HCT116 (cell line): ENCODE results near the gene RBL1. TPM values are rescaled to one million over a fixed set of nuclear protein-coding genes. Genes with fewer than 3 reads are reported as not detected.

ENCODE experiments used
- ATAC-seq: fragments of 200-7000 bp; cut with Tn5 transposase; 2 replicates; pipeline ENCODE4 v1.9.1; 2020; ENCODE audit warnings: mild to moderate bottlenecking, moderate library complexity
- BruUV-seq: library from RNA; stranded (reverse); fragments of 400-500 nt; replicated peaks from 2 replicates; lab custom pipeline; 2021; lab: Mats Ljungman, UMichigan
- CTCF ChIA-PET: fragments of 300-600 bp; sonication (Branson Sonifier 250); formaldehyde crosslinking; loops from one replicate; lab custom pipeline; 2021; ENCODE audit warnings: antibody characterized with exemption; lab: Charles Lee
- POLR2A ChIA-PET: fragments of 300-600, 350-600 bp; sonication (Branson Sonifier 250); formaldehyde crosslinking; loops from one replicate; lab custom pipeline; 2021; ENCODE audit warnings: antibody characterized with exemption; lab: Charles Lee
- RAD21 ChIA-PET, 2 experiments: fragments of 300-600 bp; sonication (Branson Sonifier 250); formaldehyde crosslinking; loops; one replicate each; lab custom pipeline; 2023; ENCODE audit warnings: low total read pairs in 2 of 2; ENCODE audit not compliant: uncharacterized antibody in 2 of 2, unreplicated experiment in 2 of 2, low non-redundant PET in 1 of 2; lab: Charles Lee
- DNase-seq: peaks from one replicate; pipeline ENCODE4 v3.0.0-alpha.2; 2010; ENCODE audit warnings: low read depth, low spot score
- H2AFZ ChIP-seq: fragments of 200-600 bp; shearing (Covaris generic), sonication (generic); 2 replicates; pipeline ENCODE4 v1.6.1; 2017; ENCODE audit warnings: low read depth, mixed run types, mixed read lengths, antibody characterized with exemption, low read length; ENCODE audit not compliant: poor library complexity, severe bottlenecking
- H3K27ac ChIP-seq: 2 replicates; pipeline ENCODE4 v1.5.1; 2012; ENCODE audit warnings: low read depth, low read length
- H3K27me3 ChIP-seq: fragments of 200-600 bp; sonication (generic); 2 replicates; pipeline ENCODE4 v1.6.1; 2016; ENCODE audit warnings: mixed run types, low read length, mixed read lengths; ENCODE audit not compliant: insufficient read depth
- H3K36me3 ChIP-seq, 2 experiments: fragments of 200-500 bp in 1 of 2; fragments of 200-600 bp in 1 of 2; sonication (Bioruptor generic) in 1 of 2; sonication (generic) in 1 of 2; 2 replicates each; pipeline versions ENCODE4 v1.5.1 to v1.6.1; 2014 to 2016; ENCODE audit warnings: low read length in 2 of 2, inconsistent platforms in 1 of 2, mixed read lengths in 1 of 2, mixed run types in 1 of 2; ENCODE audit not compliant: insufficient read depth in 2 of 2, control insufficient read depth in 1 of 2
- H3K4me1 ChIP-seq, 2 experiments: fragments of 200-600 bp in 1 of 2; sonication (generic) in 1 of 2; 2 replicates each; pipeline versions ENCODE4 v1.5.1 to v1.6.1; 2012 to 2017; ENCODE audit warnings: low read length in 2 of 2, inconsistent platforms in 1 of 2, mild to moderate bottlenecking in 1 of 2, mixed read lengths in 1 of 2, mixed run types in 1 of 2, moderate library complexity in 1 of 2; ENCODE audit not compliant: insufficient read depth in 2 of 2, control insufficient read depth in 1 of 2
- H3K4me2 ChIP-seq: fragments of 200-600 bp; sonication (generic); 2 replicates; pipeline ENCODE4 v1.6.1; 2017; ENCODE audit warnings: mixed run types, low read length, mixed read lengths
- H3K4me3 ChIP-seq, 2 experiments: fragments of 200-600 bp in 1 of 2; sonication (generic) in 1 of 2; replicated peaks in 1 of 2; 2 replicates each; pipeline ENCODE4 v1.5.1; 2011 to 2016; ENCODE audit warnings: low read length in 2 of 2, control low read depth in 1 of 2, low read depth in 1 of 2, mild to moderate bottlenecking in 1 of 2, mixed read lengths in 1 of 2, mixed run types in 1 of 2
- H3K79me2 ChIP-seq: fragments of 200-600 bp; sonication (generic); 2 replicates; pipeline ENCODE4 v1.6.1; 2017; ENCODE audit warnings: mild to moderate bottlenecking, mixed run types, low read length, moderate library complexity, mixed read lengths; ENCODE audit not compliant: insufficient read depth
- H3K9ac ChIP-seq: fragments of 200-600 bp; sonication (generic); 2 replicates; pipeline ENCODE4 v1.6.1; 2016; ENCODE audit warnings: low read length, mixed read lengths
- H3K9me2 ChIP-seq: fragments of 200-600 bp; sonication (generic), shearing (Covaris generic); 2 replicates; pipeline ENCODE4 v1.6.1; 2017; ENCODE audit warnings: mixed run types, mild to moderate bottlenecking, moderate library complexity; ENCODE audit not compliant: insufficient read depth
- H3K9me3 ChIP-seq, 2 experiments: fragments of 200-500 bp in 1 of 2; fragments of 200-600 bp in 1 of 2; sonication (Bioruptor generic) in 1 of 2; sonication (generic) in 1 of 2; 2 replicates each; pipeline ENCODE4 v1.6.1; 2014 to 2017; ENCODE audit warnings: low read length in 2 of 2, mixed read lengths in 2 of 2, inconsistent platforms in 1 of 2, low read depth in 1 of 2, mild to moderate bottlenecking in 1 of 2, mixed run types in 1 of 2, moderate library complexity in 1 of 2; ENCODE audit not compliant: control insufficient read depth in 1 of 2, insufficient read depth in 1 of 2
- H4K20me1 ChIP-seq: fragments of 200-600 bp; sonication (generic), shearing (Covaris generic); 2 replicates; pipeline ENCODE4 v1.6.1; 2017; ENCODE audit warnings: mixed run types, mild to moderate bottlenecking, moderate library complexity; ENCODE audit not compliant: insufficient read depth
- JUND ChIP-seq: IDR thresholded peaks from 2 replicates; pipeline ENCODE4 v1.6.1; 2012
- YY1 ChIP-seq: IDR thresholded peaks from 2 replicates; pipeline ENCODE4 v1.6.1; 2011; ENCODE audit warnings: low read length, low read depth, moderate library complexity, mild to moderate bottlenecking; ENCODE audit not compliant: insufficient replicate concordance; ENCODE audit errors: extremely low read depth
- intact Hi-C: fragments of 100-400 bp; cut with micrococcal nuclease; formaldehyde crosslinking; loops from 2 replicates; pipeline ENCODE4 v1.10.0; 2022
- total RNA-seq: library from RNA; stranded (reverse); gene quantifications from one replicate; pipeline ENCODE4 v1.2.1, GENCODE V29; 2021; ENCODE audit not compliant: unreplicated experiment
- TF ChIP-seq, protein P1 (sequence below): IDR thresholded peaks from 2 replicates; pipeline ENCODE4 v1.6.1; 2011; ENCODE audit warnings: mild to moderate bottlenecking, low read length, moderate library complexity; ENCODE audit not compliant: insufficient replicate concordance; ENCODE audit errors: extremely low read depth
- TF ChIP-seq, protein P2 (sequence below): IDR thresholded peaks from 2 replicates; pipeline ENCODE4 v1.6.1; 2012; ENCODE audit warnings: low read depth

Gene RBL1
- total RNA-seq, 1 experiment from 2014 or later = 16.9 TPM

- peaks cover 6% of the 10 kb centered on the region; the same call in 1 of the 2 replicates for H3K27me3 ChIP-seq
- no peak overlapping the region for H3K9ac ChIP-seq
- no peak overlapping the region for H3K27ac ChIP-seq
- H3K9me2 ChIP-seq = no peaks in the 10 kb centered on the region
- H3K4me2 ChIP-seq = no peak overlapping the region
- intact Hi-C loops = no loop called here
- H3K36me3 ChIP-seq = no peaks in the 10 kb centered on the region
- RAD21 ChIA-PET = no interaction called here
- H3K79me2 ChIP-seq = no peaks in the 10 kb centered on the region
- TF ChIP-seq, protein P1, sequence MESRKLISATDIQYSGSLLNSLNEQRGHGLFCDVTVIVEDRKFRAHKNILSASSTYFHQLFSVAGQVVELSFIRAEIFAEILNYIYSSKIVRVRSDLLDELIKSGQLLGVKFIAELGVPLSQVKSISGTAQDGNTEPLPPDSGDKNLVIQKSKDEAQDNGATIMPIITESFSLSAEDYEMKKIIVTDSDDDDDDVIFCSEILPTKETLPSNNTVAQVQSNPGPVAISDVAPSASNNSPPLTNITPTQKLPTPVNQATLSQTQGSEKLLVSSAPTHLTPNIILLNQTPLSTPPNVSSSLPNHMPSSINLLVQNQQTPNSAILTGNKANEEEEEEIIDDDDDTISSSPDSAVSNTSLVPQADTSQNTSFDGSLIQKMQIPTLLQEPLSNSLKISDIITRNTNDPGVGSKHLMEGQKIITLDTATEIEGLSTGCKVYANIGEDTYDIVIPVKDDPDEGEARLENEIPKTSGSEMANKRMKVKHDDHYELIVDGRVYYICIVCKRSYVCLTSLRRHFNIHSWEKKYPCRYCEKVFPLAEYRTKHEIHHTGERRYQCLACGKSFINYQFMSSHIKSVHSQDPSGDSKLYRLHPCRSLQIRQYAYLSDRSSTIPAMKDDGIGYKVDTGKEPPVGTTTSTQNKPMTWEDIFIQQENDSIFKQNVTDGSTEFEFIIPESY = no peak
- TF ChIP-seq, protein P2, sequence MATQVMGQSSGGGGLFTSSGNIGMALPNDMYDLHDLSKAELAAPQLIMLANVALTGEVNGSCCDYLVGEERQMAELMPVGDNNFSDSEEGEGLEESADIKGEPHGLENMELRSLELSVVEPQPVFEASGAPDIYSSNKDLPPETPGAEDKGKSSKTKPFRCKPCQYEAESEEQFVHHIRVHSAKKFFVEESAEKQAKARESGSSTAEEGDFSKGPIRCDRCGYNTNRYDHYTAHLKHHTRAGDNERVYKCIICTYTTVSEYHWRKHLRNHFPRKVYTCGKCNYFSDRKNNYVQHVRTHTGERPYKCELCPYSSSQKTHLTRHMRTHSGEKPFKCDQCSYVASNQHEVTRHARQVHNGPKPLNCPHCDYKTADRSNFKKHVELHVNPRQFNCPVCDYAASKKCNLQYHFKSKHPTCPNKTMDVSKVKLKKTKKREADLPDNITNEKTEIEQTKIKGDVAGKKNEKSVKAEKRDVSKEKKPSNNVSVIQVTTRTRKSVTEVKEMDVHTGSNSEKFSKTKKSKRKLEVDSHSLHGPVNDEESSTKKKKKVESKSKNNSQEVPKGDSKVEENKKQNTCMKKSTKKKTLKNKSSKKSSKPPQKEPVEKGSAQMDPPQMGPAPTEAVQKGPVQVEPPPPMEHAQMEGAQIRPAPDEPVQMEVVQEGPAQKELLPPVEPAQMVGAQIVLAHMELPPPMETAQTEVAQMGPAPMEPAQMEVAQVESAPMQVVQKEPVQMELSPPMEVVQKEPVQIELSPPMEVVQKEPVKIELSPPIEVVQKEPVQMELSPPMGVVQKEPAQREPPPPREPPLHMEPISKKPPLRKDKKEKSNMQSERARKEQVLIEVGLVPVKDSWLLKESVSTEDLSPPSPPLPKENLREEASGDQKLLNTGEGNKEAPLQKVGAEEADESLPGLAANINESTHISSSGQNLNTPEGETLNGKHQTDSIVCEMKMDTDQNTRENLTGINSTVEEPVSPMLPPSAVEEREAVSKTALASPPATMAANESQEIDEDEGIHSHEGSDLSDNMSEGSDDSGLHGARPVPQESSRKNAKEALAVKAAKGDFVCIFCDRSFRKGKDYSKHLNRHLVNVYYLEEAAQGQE = no peak
- no peak for TF ChIP-seq YY1
- TF ChIP-seq JUND = no peak
- H2AFZ ChIP-seq = no peak overlapping the region
- POLR2A ChIA-PET = no interaction called here
- ATAC-seq (no peak), DNase-seq (no peak)
- no peak overlapping the region for H3K4me3 ChIP-seq
- H3K9me3 ChIP-seq = no peaks in the 10 kb centered on the region
- CTCF ChIA-PET = no interaction called here
- H4K20me1 ChIP-seq = no peaks in the 10 kb centered on the region
- no peaks in the 10 kb centered on the region for H3K4me1 ChIP-seq
- no TSS peak for BruUV-seq
Observed at GRCh38 chr20:37131486-37131885, 35.7 kb upstream of the RBL1 start.
